K562 (cell line): Measurements from ENCODE around the gene RANBP3. TPM values are rescaled to one million over a fixed set of nuclear protein-coding genes. Genes with fewer than 3 reads are reported as not detected.

Experiments used
- ATAC-seq: fragments of 200-7000 bp; cut with Tn5 transposase; 3 replicates; pipeline ENCODE4 v1.9.1; 2020; ENCODE audit warnings: moderate library complexity
- BruUV-seq: library from RNA; stranded (reverse); fragments of 400-500 nt; replicated peaks from 2 replicates; lab custom pipeline; 2021; lab: Mats Ljungman, UMichigan
- CTCF ChIA-PET: fragments of 300-600 bp; formaldehyde crosslinking; extraction: SDS; loops from one replicate; lab custom pipeline; 2021; ENCODE audit warnings: low intra/inter-chr PET ratio; lab: Yijun Ruan, JAX
- POLR2A ChIA-PET: fragments of 300-600, 350-650 bp; sonication (Branson Sonifier 250); formaldehyde crosslinking; extraction: SDS; loops from one replicate; lab custom pipeline; 2021; ENCODE audit warnings: antibody characterized with exemption, inconsistent platforms; lab: Yijun Ruan, JAX
- DNase-seq, 4 experiments: peaks; one replicate each; pipeline versions ENCODE4 v3.0.0 to v3.0.0-alpha.2; 2011 to 2018; ENCODE audit warnings: low spot score in 3 of 4, mixed read lengths in 3 of 4; ENCODE audit errors: extremely low read depth in 1 of 4
- FAIRE-seq: peaks from 2 replicates; lab custom pipeline; 2011; peaks lifted over from hg19 to GRCh38; lab: Jason Lieb, UNC
- H2AFZ ChIP-seq: 2 replicates; pipeline ENCODE4 v1.6.0; 2011; ENCODE audit warnings: low read depth, low read length, control low read depth, inconsistent platforms
- H3K27ac ChIP-seq: fragments of 200-600 bp; 3 replicates; pipeline ENCODE4 v1.8.0; 2011; ENCODE audit warnings: low read depth, mild to moderate bottlenecking, control low read depth, inconsistent platforms, low read length, moderate library complexity, mixed read lengths; ENCODE audit errors: extremely low read depth
- H3K27me3 ChIP-seq, 2 experiments: fragments of 300-600 bp in 1 of 2; 2 replicates in 1 of 2; 3 replicates in 1 of 2; pipeline versions ENCODE4 v1.6.0 to v1.8.0; 2011; ENCODE audit warnings: inconsistent platforms in 2 of 2, low read length in 2 of 2, mild to moderate bottlenecking in 1 of 2, mixed read lengths in 1 of 2, moderate library complexity in 1 of 2; ENCODE audit not compliant: control insufficient read depth in 2 of 2, insufficient read depth in 2 of 2
- H3K36me3 ChIP-seq: fragments of 300-600 bp; 3 replicates; pipeline ENCODE4 v1.8.0; 2011; ENCODE audit warnings: mild to moderate bottlenecking, low read length, inconsistent platforms; ENCODE audit not compliant: control insufficient read depth, insufficient read depth
- H3K4me1 ChIP-seq, 2 experiments: fragments of 200-600 bp in 1 of 2; replicated peaks in 1 of 2; 2 replicates in 1 of 2; 3 replicates in 1 of 2; pipeline versions ENCODE4 v1.5.1 to v1.8.0; 2011; ENCODE audit warnings: inconsistent platforms in 2 of 2, low read length in 2 of 2, mild to moderate bottlenecking in 1 of 2, mixed read lengths in 1 of 2, moderate library complexity in 1 of 2; ENCODE audit not compliant: control insufficient read depth in 2 of 2, insufficient read depth in 2 of 2
- H3K4me2 ChIP-seq: 2 replicates; pipeline ENCODE4 v1.6.1; 2011; ENCODE audit warnings: low read length, control low read depth, inconsistent platforms, mixed read lengths; ENCODE audit not compliant: insufficient read depth
- H3K4me3 ChIP-seq: fragments of 200-600 bp; sonication (generic), shearing (Covaris generic); 2 replicates; pipeline ENCODE4 v1.5.1; 2016; ENCODE audit warnings: control low read depth, inconsistent platforms
- H3K79me2 ChIP-seq: fragments of 200-600 bp; 3 replicates; pipeline ENCODE4 v1.8.0; 2011; ENCODE audit warnings: low read length, inconsistent platforms; ENCODE audit not compliant: control insufficient read depth, insufficient read depth
- H3K9ac ChIP-seq, 2 experiments: 2 replicates each; pipeline versions ENCODE4 v1.6.0 to v1.6.1; 2011; ENCODE audit warnings: low read depth in 2 of 2, low read length in 2 of 2, control low read depth in 1 of 2, inconsistent platforms in 1 of 2, mild to moderate bottlenecking in 1 of 2, mixed read lengths in 1 of 2; ENCODE audit not compliant: insufficient read depth in 1 of 2
- H3K9me1 ChIP-seq: one replicate; pipeline ENCODE4 v1.6.0; 2011; ENCODE audit warnings: inconsistent platforms, mild to moderate bottlenecking, low read length, moderate library complexity; ENCODE audit not compliant: control insufficient read depth, insufficient read depth
- H3K9me3 ChIP-seq: replicated peaks from 2 replicates; pipeline ENCODE4 v1.5.1; 2011; ENCODE audit warnings: low read depth, low read length, inconsistent platforms; ENCODE audit not compliant: control insufficient read depth, insufficient read depth
- H4K20me1 ChIP-seq: replicated peaks from 2 replicates; pipeline ENCODE4 v1.6.1; 2011; ENCODE audit warnings: low read length, inconsistent platforms, mixed read lengths; ENCODE audit not compliant: control insufficient read depth, insufficient read depth
- ADNP ChIP-seq: fragments of 200-800 bp; sonication (Bioruptor generic); IDR thresholded peaks from 2 replicates; pipeline ENCODE4 v1.6.1; 2016; ENCODE audit warnings: missing genetic modification characterization, missing compliant biosample characterization
- BRF1 ChIP-seq: IDR thresholded peaks from 3 replicates; pipeline ENCODE4 v1.6.1; 2011; ENCODE audit warnings: borderline replicate concordance, mild to moderate bottlenecking; ENCODE audit not compliant: insufficient read length; ENCODE audit errors: extremely low read depth
- CREB5 ChIP-seq: fragments of 250-450 bp; sonication (Bioruptor Pico); IDR thresholded peaks from 2 replicates; pipeline ENCODE4 v1.5.0; 2020; ENCODE audit warnings: mild to moderate bottlenecking
- ETS2 ChIP-seq: IDR thresholded peaks from 2 replicates; pipeline ENCODE4 v1.6.1; 2016; ENCODE audit warnings: borderline replicate concordance, missing genetic modification characterization, mild to moderate bottlenecking, moderate library complexity, missing compliant biosample characterization; ENCODE audit not compliant: poor library complexity, severe bottlenecking
- NCOA6 ChIP-seq: fragments of 450-650 bp; IDR thresholded peaks from 2 replicates; pipeline ENCODE4 v1.6.1; 2017; ENCODE audit warnings: mild to moderate bottlenecking
- NR1H2 ChIP-seq: sonication (generic); formaldehyde crosslinking; IDR thresholded peaks from 2 replicates; pipeline ENCODE4 v1.4.0; 2020; ENCODE audit warnings: mild to moderate bottlenecking, missing genetic modification reagents
- SIN3A ChIP-seq, 2 experiments: fragments of 150-350 bp in 1 of 2; IDR thresholded peaks; 2 replicates each; pipeline ENCODE4 v1.6.1; 2011 to 2016; ENCODE audit warnings: borderline replicate concordance in 2 of 2, low read depth in 2 of 2, low read length in 2 of 2, mild to moderate bottlenecking in 2 of 2, moderate library complexity in 2 of 2; ENCODE audit not compliant: control insufficient read depth in 1 of 2
- UBTF ChIP-seq, 2 experiments: IDR thresholded peaks; 2 replicates each; pipeline ENCODE4 v1.6.1; 2012; ENCODE audit warnings: improper control_type of control experiment in 2 of 2, low read depth in 2 of 2, low read length in 2 of 2, borderline replicate concordance in 1 of 2
- YBX1 ChIP-seq: fragments of 450-650 bp; IDR thresholded peaks from 2 replicates; pipeline ENCODE4 v1.7.1; 2016; ENCODE audit warnings: mild to moderate bottlenecking
- ZNF699 ChIP-seq: fragments of 250-450 bp; sonication (Bioruptor Pico); IDR thresholded peaks from 2 replicates; pipeline ENCODE4 v1.8.0; 2021; ENCODE audit warnings: mild to moderate bottlenecking, moderate library complexity; ENCODE audit not compliant: insufficient replicate concordance
- WGBS: fragments of 100-300 bp; shearing (Covaris generic); methylation state at CpG from one replicate; pipeline ENCODE4 v1.1.6; 2016; ENCODE audit warnings: low coverage, mixed read lengths; ENCODE audit not compliant: insufficient coverage; ENCODE audit errors: missing lambda C conversion rate; 5-methylcytosine and 5-hydroxymethylcytosine counted together
- in situ Hi-C: fragments of 300-500 bp; cut with MboI; formaldehyde crosslinking; loops from 4 replicates; pipeline ENCODE4 v1.15.0; 2018; ENCODE audit warnings: inconsistent platforms, mixed read lengths
- intact Hi-C: fragments of 100-400 bp; cut with micrococcal nuclease; formaldehyde crosslinking; loops from 2 replicates; pipeline ENCODE4 v1.14.2; 2022
- polyA plus RNA-seq, 8 experiments: library from polyadenylated mRNA; depleted of rRNA in 4 of 8; stranded (reverse) in 5 of 8; unstranded in 3 of 8; fragments of >200 nt; fragmentation: Nextera tagmentation in 2 of 8; fragmentation: Illumina TruSeq in 1 of 8; extraction: Ambion mirVana in 2 of 8; extraction: Trizol in 1 of 8; gene quantifications; 2 replicates each; pipeline versions ENCODE4 v1.2.1 to v1.2.3, GENCODE V29; 2011 to 2014; ENCODE audit warnings: inconsistent platforms in 1 of 8, missing spikeins in 1 of 8
- total RNA-seq, 7 experiments: library from RNA; depleted of rRNA in 6 of 7; stranded (reverse); fragments of >200 nt in 6 of 7; fragmentation: Illumina TruSeq in 2 of 7; extraction: Trizol in 2 of 7; gene quantifications; 2 replicates each; pipeline versions ENCODE4 v1.2.1 to v1.2.3, GENCODE V29; 2011 to 2021; ENCODE audit warnings: low replicate concordance in 1 of 7

The RANBP3 gene
- total and polyA plus RNA-seq, 9 of the 15 experiments (the other 6 are each of a cell fraction or from before 2014, with no cell fraction given), result 0.90 to 95.1 (median 63.2) TPM

- intact Hi-C loops, result no loop called here
- POLR2A ChIA-PET, result interaction anchor here (0.6 to 0.9 kb wide), 2 partner anchors 9 to 698 kb away, joined by 3 read pairs; no protein-coding TSS in a partner anchor
- Histone ChIP-seq H3K9ac (no peak overlapping the region; a peak in 1 of 4 replicates), H3K4me3 (no peak overlapping the region), H3K27me3 (no peaks in the 10 kb centered on the region), H3K9me1 (peaks cover 10% of the 10 kb centered on the region), H2AFZ (no peak overlapping the region), H3K4me1 (peaks cover 26 to 40% of the 10 kb centered on the region in 2 experiments), H3K9me3 (no peaks in the 10 kb centered on the region)
- no TSS peak for BruUV-seq
- 79% methylated on average over 2 of the region's 5 CpGs for WGBS
- TF ChIP-seq NCOA6 (no peak), YBX1 (no peak), CREB5 (CRISPR knock-in tag) (no peak), SIN3A (IDR thresholded peaks at IDR 0.05; ENCODE audit: borderline replicate concordance in 2 of 2, control insufficient read depth in 1 of 2, low read depth in 2 of 2, low read length in 2 of 2) (no peak), UBTF (IDR thresholded peaks at IDR 0.05; ENCODE audit: borderline replicate concordance in 1 of 2, low read depth in 2 of 2, low read length in 2 of 2) (no peak), BRF1 (no peak), NR1H2 (CRISPR knock-in tag) (no peak), ETS2 (tag) (no peak), ZNF699 (CRISPR knock-in tag) (no peak), ADNP (tag) (no peak)
- TF ChIP-seq, all 486 proteins: peak for 0
- Histone ChIP-seq H3K27ac (no peak overlapping the region), H3K36me3 (peaks cover 56% of the 10 kb centered on the region; the same call in 2 of the 3 replicates), H3K4me2 (no peak overlapping the region), H4K20me1 (peaks cover 84% of the 10 kb centered on the region), H3K79me2 (peaks cover 96% of the 10 kb centered on the region)
- ATAC-seq, result no peak
- CTCF ChIA-PET, result no interaction called here
- no peak for DNase-seq
- in situ Hi-C loops, result no loop called here
- no peak for FAIRE-seq
Measured at GRCh38 chr19:5964816-5965565, 12.9 kb downstream of the RANBP3 start.
